HepG2 (cell line): ENCODE data around the gene RHD. TPM values are rescaled to one million over a fixed set of nuclear protein-coding genes. Genes with fewer than 3 reads are reported as not detected.

Experiments
- ATAC-seq: fragments of 200-7000 bp; cut with Tn5 transposase; 3 replicates; pipeline ENCODE4 v1.9.1; 2020; ENCODE audit warnings: mild to moderate bottlenecking, moderate library complexity
- BruUV-seq: library from RNA; stranded (reverse); fragments of 400-500 nt; replicated peaks from 2 replicates; lab custom pipeline; 2021; lab: Mats Ljungman, UMichigan
- CTCF ChIA-PET: fragments of 300-600 bp; formaldehyde crosslinking; extraction: SDS; loops from one replicate; lab custom pipeline; 2021; ENCODE audit warnings: low total read pairs, inconsistent platforms, low intra/inter-chr PET ratio; lab: Yijun Ruan, JAX
- POLR2A ChIA-PET: fragments of 350-600 bp; sonication (Branson Sonifier 250); formaldehyde crosslinking; loops from one replicate; lab custom pipeline; 2020; ENCODE audit warnings: antibody characterized with exemption, inconsistent platforms; lab: Yijun Ruan, JAX
- DNase-seq: peaks from one replicate; pipeline ENCODE4 v3.0.0-alpha.2; 2015; ENCODE audit warnings: low spot score
- FAIRE-seq: peaks from 3 replicates; lab custom pipeline; 2011; peaks lifted over from hg19 to GRCh38; lab: Jason Lieb, UNC
- H2AFZ ChIP-seq: one replicate; pipeline ENCODE4 v1.6.1; 2011; ENCODE audit warnings: low read length, inconsistent platforms
- H3K27ac ChIP-seq: fragments of 300-600 bp; 3 replicates; pipeline ENCODE4 v1.8.0; 2011; ENCODE audit warnings: mixed run types, mild to moderate bottlenecking, mixed read lengths, low read length, inconsistent platforms; ENCODE audit not compliant: insufficient read depth; ENCODE audit errors: extremely low read length
- H3K27me3 ChIP-seq, 2 experiments: fragments of 200-600 bp in 1 of 2; 2 replicates in 1 of 2; 3 replicates in 1 of 2; pipeline versions ENCODE4 v1.6.0 to v1.8.0; 2011; ENCODE audit warnings: low read length in 2 of 2, mild to moderate bottlenecking in 2 of 2, moderate library complexity in 2 of 2, inconsistent platforms in 1 of 2; ENCODE audit not compliant: insufficient read depth in 2 of 2, control insufficient read depth in 1 of 2
- H3K36me3 ChIP-seq, 2 experiments: fragments of 200-600 bp in 1 of 2; replicated peaks in 1 of 2; 2 replicates in 1 of 2; 3 replicates in 1 of 2; pipeline versions ENCODE4 v1.5.1 to v1.8.0; 2011; ENCODE audit warnings: low read length in 2 of 2, inconsistent platforms in 1 of 2; ENCODE audit not compliant: insufficient read depth in 2 of 2, control insufficient read depth in 1 of 2
- H3K4me1 ChIP-seq: 2 replicates; pipeline ENCODE4 v1.5.1; 2012; ENCODE audit warnings: low read length, inconsistent platforms; ENCODE audit not compliant: insufficient read depth
- H3K4me2 ChIP-seq: 2 replicates; pipeline ENCODE4 v1.6.0; 2011; ENCODE audit warnings: low read depth, low read length, inconsistent platforms
- H3K4me3 ChIP-seq, 3 experiments: fragments of 200-600 bp in 1 of 3; sonication (generic), shearing (Covaris generic) in 1 of 3; replicated peaks in 1 of 3; 2 replicates each; pipeline ENCODE4 v1.5.1; 2011 to 2016; ENCODE audit warnings: low read length in 3 of 3, inconsistent platforms in 2 of 3, low read depth in 2 of 3, mild to moderate bottlenecking in 2 of 3, control low read depth in 1 of 3, mixed read lengths in 1 of 3; ENCODE audit not compliant: insufficient read depth in 1 of 3
- H3K79me2 ChIP-seq: one replicate; pipeline ENCODE4 v1.6.1; 2011; ENCODE audit warnings: low read length, inconsistent platforms; ENCODE audit not compliant: insufficient read depth
- H3K9ac ChIP-seq: 2 replicates; pipeline ENCODE4 v1.6.0; 2011; ENCODE audit warnings: mild to moderate bottlenecking, low read depth, low read length, inconsistent platforms; ENCODE audit not compliant: insufficient read depth
- H3K9me3 ChIP-seq: 2 replicates; pipeline ENCODE4 v1.5.1; 2012; ENCODE audit warnings: mild to moderate bottlenecking, low read length
- H4K20me1 ChIP-seq: 2 replicates; pipeline ENCODE4 v1.6.0; 2011; ENCODE audit warnings: inconsistent platforms, mild to moderate bottlenecking, low read length, moderate library complexity; ENCODE audit not compliant: insufficient read depth
- ATF2 ChIP-seq: sonication (generic); formaldehyde crosslinking; IDR thresholded peaks from 2 replicates; pipeline ENCODE4 v1.4.0; 2020; ENCODE audit warnings: missing genetic modification reagents
- HDAC6 ChIP-seq: fragments of 200-600 bp; sonication (generic); IDR thresholded peaks from 2 replicates; pipeline ENCODE4 v1.7.0; 2017; ENCODE audit warnings: mild to moderate bottlenecking, antibody characterized with exemption, low read length, low read depth
- MZF1 ChIP-seq: sonication (generic); formaldehyde crosslinking; IDR thresholded peaks from 2 replicates; pipeline ENCODE4 v1.8.1; 2023; ENCODE audit warnings: mild to moderate bottlenecking, missing genetic modification reagents, borderline replicate concordance
- SALL1 ChIP-seq: sonication (generic); formaldehyde crosslinking; IDR thresholded peaks from 2 replicates; pipeline ENCODE4 v1.8.0; 2022; ENCODE audit warnings: mild to moderate bottlenecking, missing genetic modification reagents
- SMAD1 ChIP-seq: sonication (generic); formaldehyde crosslinking; IDR thresholded peaks from 2 replicates; pipeline ENCODE4 v1.4.0; 2020; ENCODE audit warnings: missing genetic modification reagents, low read depth, mild to moderate bottlenecking, borderline replicate concordance
- XRCC5 ChIP-seq: fragments of 200-400 bp; formaldehyde crosslinking; optimal IDR thresholded peaks from 2 replicates; pipeline ENCODE3; 2017; ENCODE audit warnings: mild to moderate bottlenecking, low read length
- ZBTB43 ChIP-seq: sonication (generic); formaldehyde crosslinking; conservative IDR thresholded peaks from 2 replicates; pipeline ENCODE4 v1.4.0; 2020; ENCODE audit warnings: missing genetic modification reagents
- ZNF703 ChIP-seq: sonication (generic); formaldehyde crosslinking; IDR thresholded peaks from 2 replicates; pipeline ENCODE4 v1.5.1; 2020; ENCODE audit warnings: missing genetic modification reagents, mild to moderate bottlenecking, moderate library complexity, borderline replicate concordance
- ZNF746 ChIP-seq: sonication (generic); formaldehyde crosslinking; IDR thresholded peaks from 2 replicates; pipeline ENCODE4 v1.8.0; 2022; ENCODE audit warnings: mild to moderate bottlenecking, missing genetic modification reagents
- ZNF788 ChIP-seq: sonication (generic); formaldehyde crosslinking; IDR thresholded peaks from 2 replicates; pipeline ENCODE4 v1.5.0; 2020; ENCODE audit warnings: mild to moderate bottlenecking, missing genetic modification reagents, borderline replicate concordance
- WGBS: methylation state at CpG from one replicate; pipeline ENCODE4 v1.1.6; 2017; ENCODE audit warnings: low lambda C conversion rate; 5-methylcytosine and 5-hydroxymethylcytosine counted together
- in situ Hi-C: cut with HindIII; loops from 2 replicates; pipeline ENCODE4 v1.10.0; 2017; ENCODE audit warnings: low pct_unique_long_range_greater_than_20kb; ENCODE audit not compliant: extremely low pct_ligation_motif_present
- intact Hi-C: fragments of 100-400 bp; cut with micrococcal nuclease; formaldehyde crosslinking; loops from one replicate; pipeline ENCODE4 v1.10.0; 2022; ENCODE audit not compliant: unreplicated experiment
- polyA plus RNA-seq, 8 experiments: library from polyadenylated mRNA; depleted of rRNA in 3 of 8; stranded (reverse) in 7 of 8; unstranded in 1 of 8; fragments of >200 nt; fragmentation: Illumina TruSeq in 4 of 8; extraction: Trizol in 4 of 8; gene quantifications; 2 replicates each; pipeline versions ENCODE4 v1.2.1 to v1.2.3, GENCODE V29; 2011 to 2016; ENCODE audit warnings: low read depth in 4 of 8, missing spikeins in 1 of 8, mixed read lengths in 1 of 8; ENCODE audit not compliant: insufficient read depth in 1 of 8
- total RNA-seq, 5 experiments: library from RNA; depleted of rRNA; stranded (reverse); fragments of >200 nt; fragmentation: Illumina TruSeq; extraction: Trizol; gene quantifications; 2 replicates each; pipeline ENCODE4 v1.2.3, GENCODE V29; 2016; ENCODE audit warnings: low read depth in 1 of 5

The RHD gene
- total and polyA plus RNA-seq, 2 of the 13 experiments (the other 11 are each of a cell fraction or from before 2014, with no cell fraction given), result not detected

DNA sequence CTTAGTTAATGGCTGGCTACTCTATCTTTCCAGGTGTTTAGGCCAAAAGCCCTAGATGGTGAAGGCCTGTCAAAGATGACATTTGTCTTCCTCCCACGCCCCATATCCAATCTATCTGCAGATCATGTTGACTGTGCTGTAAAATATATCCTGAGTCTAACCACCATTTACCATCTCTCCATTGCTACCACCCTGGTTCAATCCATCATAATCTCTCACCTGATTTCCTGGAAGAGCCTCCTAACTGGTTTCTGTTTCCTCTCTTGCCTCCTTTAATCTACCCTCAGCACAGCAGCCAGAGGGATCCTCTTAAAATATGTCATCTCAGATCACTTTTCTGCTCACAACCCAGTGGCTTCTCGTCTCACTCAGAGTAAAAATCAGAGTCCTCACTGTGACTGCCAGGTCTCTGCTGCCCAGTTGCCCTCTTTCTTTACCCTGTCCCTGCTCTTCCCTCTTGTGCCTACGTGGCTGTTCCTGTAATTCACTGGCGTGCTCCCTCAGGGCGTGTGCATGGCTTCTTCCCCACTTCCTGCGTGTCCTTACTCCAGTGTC lies 83.6 kb downstream of the RHD start:
- Histone ChIP-seq H3K4me1 (no peaks in the 10 kb centered on the region), H3K79me2 (no peaks in the 10 kb centered on the region), H3K4me2 (no peak overlapping the region), H3K27ac (no peak overlapping the region), H3K9me3 (no peaks in the 10 kb centered on the region), H3K9ac (no peak overlapping the region), H2AFZ (no peak overlapping the region), H3K4me3 (no peak overlapping the region), H4K20me1 (no peaks in the 10 kb centered on the region), H3K36me3 (peaks cover 18 to 41% of the 10 kb centered on the region in 2 experiments; a peak in 4 of 5 replicates), H3K27me3 (no peaks in the 10 kb centered on the region)
- 96% methylated on average over 6 of the region's 6 CpGs for WGBS
- no peak for DNase-seq
- TF ChIP-seq ATF2 (no peak), SMAD1 (no peak)
- no peak for ATAC-seq
- in situ Hi-C loops, result no loop called here
- ChIA-PET POLR2A (no interaction called here), CTCF (no interaction called here)
- no peak for FAIRE-seq
- intact Hi-C loops, result no loop called here
- BruUV-seq, result no TSS peak

- no peak overlapping the region for H3K27ac ChIP-seq
- ChIA-PET CTCF (no interaction called here), POLR2A (no interaction called here)
- DNase-seq, result no peak
- BruUV-seq, result no TSS peak
- no peak overlapping the region for H3K4me3 ChIP-seq
- no peak overlapping the region for H3K9ac ChIP-seq
- TF ChIP-seq SALL1 (CRISPR knock-in tag) (no peak), ZNF788 (CRISPR knock-in tag) (no peak), ZNF703 (CRISPR knock-in tag) (no peak), XRCC5 (no peak), ZBTB43 (CRISPR knock-in tag) (no peak), HDAC6 (no peak), ZNF746 (CRISPR knock-in tag) (no peak), MZF1 (CRISPR knock-in tag) (no peak)
- no peak for FAIRE-seq
- H3K9me3 ChIP-seq, result no peaks in the 10 kb centered on the region
- H3K79me2 ChIP-seq, result no peaks in the 10 kb centered on the region
- H3K4me2 ChIP-seq, result no peak overlapping the region
- no peaks in the 10 kb centered on the region for H3K4me1 ChIP-seq
- in situ Hi-C loops, result no loop called here
- H2AFZ ChIP-seq, result no peak overlapping the region
- no peak for ATAC-seq
- no peaks in the 10 kb centered on the region for H3K27me3 ChIP-seq
- peaks cover 18 to 47% of the 10 kb centered on the region in 2 experiments; a peak in 4 of 5 replicates for H3K36me3 ChIP-seq
- intact Hi-C loops, result no loop called here
- H4K20me1 ChIP-seq, result no peaks in the 10 kb centered on the region
These were observed 84.1 kb downstream of the RHD start for GRCh38 chr1:25356441-25356840.
